NCI-H2227 (cell line): ENCODE data around the gene LMBR1.
"Not testable (repeated sequence)": the region's sequence is repeated elsewhere in the genome, so short reads cannot be mapped to it uniquely, and the experiment has no call there.

Experiments used
- DNase-seq: peaks from one replicate; lab custom pipeline; 2025; ENCODE audit not compliant: unreplicated experiment; lab: John Stamatoyannopoulos, UW

Gene LMBR1

DNA sequence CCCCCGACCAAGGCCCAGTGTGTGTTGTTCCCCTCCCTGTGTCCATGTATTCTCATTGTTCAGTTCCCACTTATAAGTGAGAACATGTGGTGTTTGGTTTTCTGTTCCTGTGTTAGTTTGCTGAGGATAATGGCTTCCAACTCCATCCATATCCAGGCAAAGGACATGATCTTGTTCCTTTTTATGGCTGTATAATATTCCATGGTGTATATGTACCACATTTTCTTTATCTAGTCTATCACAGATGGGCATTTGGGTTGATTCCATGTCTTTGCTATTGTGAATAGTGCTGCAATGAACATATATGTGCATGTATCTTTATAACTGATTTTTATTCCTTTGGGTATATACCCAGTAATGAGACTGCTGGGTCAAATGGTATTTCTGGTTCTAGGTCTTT lies 191.2 kb downstream of the LMBR1 start:
- DNase-seq: not testable (repeated sequence)

DNA sequence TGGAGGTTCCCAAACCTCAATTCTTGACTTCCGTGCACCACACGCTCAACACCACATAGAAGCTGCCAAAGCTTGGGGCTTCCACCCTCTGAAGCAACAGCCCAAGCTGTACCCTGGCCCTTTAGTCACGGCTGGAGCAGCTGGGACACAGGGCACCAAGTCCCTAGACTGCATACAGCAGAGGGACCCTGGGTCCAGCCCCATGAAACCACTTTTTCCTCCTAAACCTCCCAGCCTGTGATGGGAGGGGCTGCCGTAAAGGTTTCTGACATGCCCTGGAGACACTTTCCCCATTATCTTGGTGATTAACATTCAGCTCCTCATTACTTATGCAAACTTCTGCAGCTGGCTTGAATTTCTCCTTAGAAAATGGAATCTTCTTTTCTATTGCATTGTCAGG lies 194.5 kb downstream of the LMBR1 start:
- not testable (repeated sequence) for DNase-seq

DNA sequence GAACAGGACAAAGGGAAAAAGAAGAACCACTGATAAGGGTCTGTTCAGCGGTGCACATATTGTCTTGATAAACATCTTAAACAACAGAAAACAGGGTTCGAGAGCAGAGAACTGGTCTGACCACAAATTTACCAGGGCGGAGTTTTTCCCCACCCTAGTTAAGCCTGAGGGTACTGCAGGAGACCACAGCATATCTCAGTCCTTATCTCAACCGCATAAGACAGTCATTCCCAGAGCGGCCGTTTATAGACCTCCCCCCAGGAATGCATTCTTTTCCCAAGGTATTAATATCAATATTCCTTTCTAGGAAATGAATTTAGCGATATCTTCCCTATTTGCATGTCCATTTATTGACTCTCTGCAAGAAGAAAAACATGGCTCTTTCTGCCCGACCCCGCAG lies 195.7 kb downstream of the LMBR1 start:
- not testable (repeated sequence) for DNase-seq

DNA sequence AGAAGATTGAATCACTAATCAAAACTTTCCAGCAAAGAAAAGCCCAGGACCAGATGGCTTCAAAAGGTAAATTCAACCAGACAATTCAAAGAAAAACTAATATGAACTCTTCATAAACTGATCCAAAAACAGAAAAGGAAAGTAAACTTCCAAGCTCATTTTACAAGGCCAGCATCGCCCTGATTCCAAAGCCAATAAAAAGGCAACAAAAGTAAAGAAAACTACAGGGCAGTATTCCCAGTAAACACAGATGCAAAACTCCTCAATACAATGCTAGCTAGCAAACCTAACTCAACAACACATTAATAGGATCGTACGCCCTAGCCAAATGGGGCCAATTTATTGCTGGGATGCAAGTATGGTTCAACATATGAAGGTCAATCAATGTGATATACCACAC lies 199.4 kb downstream of the LMBR1 start:
- no peak for DNase-seq

DNA sequence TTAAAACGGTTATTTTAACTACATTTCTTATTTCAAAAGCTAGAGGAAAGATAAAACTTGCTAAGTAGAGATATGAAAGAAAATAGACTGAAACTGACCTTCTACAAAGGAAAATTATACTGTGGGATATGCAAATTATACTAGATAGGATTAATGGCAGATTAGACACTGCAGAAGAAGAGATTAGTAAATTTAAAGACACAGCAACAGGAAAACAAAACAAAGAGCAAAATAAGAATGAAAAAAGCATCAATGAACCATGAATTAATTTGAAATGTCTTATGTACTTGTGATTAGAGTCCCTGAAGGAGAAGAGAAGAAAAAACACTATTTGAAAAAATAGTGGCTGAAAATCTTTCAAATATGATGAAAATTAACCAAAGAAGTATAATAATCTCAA lies 200.1 kb downstream of the LMBR1 start:
- DNase-seq: no peak

DNA sequence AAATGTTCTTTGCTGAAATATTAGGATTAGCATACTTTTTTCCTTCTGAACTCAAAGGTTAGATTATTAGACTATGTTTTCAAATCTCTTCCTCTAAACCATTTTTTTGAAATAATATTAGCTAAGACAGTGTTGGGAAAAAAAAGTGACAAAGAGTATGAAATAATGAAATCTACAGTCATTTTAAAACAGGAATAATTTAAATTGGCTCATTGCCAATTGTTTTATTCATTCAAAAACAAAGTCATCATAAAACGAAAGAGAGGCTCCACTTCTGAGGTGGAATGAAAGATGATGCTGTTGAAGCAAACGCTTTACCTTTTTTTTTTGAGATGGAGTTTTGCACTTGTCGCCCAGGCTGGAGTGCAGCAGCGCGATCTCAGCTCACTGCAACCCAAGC lies 201.2 kb downstream of the LMBR1 start:
- no peak for DNase-seq

DNA sequence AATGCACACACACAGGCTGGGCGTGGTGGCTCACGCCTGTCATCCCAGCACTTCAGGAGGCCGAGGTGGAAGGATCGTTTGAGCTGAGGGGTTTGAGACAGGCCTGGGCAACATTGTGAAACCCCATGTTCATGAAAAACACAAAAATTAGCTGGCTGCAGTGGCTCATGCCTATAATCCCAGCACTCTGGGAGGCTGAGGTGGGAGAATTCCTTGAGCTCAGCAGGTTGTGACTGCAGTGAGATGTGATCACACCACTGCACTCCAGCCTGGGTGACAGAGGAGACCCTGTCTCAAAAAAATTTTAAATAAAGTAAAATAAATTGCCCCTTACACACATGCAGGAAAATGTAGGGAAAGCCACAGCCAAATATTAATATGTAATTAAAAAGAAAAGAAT lies 208.3 kb downstream of the LMBR1 start:
- no peak for DNase-seq

DNA sequence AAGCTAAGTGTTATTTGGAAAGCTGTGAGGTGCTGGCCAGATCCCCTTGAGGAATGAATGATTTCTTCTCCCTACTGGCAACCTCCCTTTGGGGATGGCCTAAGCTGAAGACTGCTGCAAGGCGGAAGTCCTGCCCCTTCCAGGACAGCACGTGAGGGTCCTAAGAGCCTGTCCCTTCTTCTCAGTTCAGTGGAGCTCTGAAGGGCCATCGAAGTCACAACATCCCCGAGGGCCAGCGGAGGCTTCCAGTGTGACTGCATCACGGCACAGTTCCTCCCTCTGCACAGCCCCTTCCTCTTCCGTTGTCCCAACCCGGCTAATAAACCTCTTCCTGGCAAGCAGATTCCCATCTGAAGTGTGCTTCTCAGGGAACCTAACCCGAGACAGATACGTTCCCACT lies 208.7 kb downstream of the LMBR1 start:
- no peak for DNase-seq

DNA sequence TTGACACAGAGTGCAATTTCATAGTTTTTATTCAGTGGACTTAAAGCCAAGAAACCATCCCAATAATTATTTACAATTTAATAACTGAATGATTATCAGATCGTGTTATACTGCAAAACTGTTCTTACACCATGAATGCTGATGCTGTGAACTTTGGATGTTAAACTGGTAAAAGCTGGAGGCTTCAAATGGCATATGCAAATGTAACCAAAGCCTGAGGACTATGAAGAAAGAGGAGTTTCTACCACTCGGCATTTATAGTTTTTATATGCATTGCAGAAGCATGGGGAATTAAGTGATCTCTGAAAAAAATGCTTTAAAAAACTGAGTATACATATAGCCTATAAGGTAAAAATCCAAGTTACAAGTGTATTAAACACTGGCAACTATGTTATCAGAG lies 210.1 kb downstream of the LMBR1 start:
- DNase-seq: no peak

DNA sequence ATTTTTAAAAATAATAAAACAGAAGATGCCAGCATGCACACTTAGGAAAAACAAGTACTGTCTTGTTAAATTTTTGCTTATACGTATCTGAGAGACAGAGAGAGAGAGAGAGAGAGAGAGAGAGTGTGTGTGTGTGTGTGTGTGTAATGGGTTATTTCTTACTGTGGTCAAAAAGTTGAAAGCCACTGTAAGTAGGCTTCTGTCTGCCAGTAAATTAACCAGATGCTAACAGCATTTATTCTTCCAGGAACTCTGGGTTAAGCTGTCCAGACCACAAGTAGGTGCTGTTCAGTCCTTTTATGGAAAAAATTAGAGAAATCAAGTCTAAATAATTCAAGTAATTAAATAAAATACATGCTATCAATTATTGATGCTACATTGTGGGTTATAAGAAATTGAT lies 212.7 kb downstream of the LMBR1 start:
- no peak for DNase-seq

DNA sequence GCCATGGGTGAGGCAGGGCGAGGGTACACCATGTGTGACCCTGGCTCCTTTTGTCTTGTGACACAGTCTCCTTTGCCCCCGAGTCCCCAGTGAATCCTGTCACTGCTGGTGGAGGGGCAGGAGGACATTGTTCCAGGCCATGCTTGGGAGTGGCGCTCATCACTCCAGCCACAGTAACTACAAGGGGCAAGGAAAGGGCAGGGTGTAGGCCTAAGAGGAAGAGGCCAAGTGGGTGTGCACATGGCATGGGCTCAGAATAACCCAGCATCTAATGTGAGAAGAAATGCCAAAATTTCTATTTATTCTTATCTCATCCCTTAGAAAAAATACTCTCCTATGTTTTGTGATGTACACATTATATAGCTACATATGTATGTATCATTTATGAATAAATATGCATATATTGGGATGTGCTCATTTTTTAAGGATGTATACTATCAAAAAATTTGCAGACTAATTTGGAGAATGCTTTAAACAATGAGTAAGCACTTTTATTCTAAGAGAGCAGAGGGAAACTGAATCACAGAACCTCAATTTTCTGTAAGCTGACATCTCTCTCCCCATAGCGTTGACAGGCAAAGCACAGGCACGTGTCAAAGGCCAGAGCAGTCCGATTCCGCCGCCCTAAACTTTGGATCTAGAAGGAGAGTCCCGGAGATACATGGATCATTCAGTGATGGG lies 215.5 kb downstream of the LMBR1 start:
- no peak for DNase-seq

DNA sequence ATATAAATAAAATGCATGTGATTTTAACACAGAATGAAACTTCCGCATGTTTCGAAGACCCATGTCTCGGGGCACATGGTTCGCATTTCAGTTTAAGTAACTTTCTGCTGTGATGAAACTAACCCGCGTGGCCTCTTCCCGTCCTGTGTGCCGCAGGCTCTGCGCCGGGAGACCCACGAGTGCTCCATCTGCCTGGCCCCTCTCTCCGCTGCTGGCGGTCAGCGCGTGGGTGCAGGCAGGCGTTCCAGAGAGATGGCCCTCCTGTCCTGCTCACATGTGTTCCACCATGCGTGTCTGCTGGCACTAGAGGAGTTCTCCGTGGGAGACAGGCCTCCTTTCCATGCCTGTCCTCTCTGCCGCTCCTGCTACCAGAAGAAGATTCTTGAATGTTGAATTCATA lies 216.7 kb downstream of the LMBR1 start:
- no peak for DNase-seq

DNA sequence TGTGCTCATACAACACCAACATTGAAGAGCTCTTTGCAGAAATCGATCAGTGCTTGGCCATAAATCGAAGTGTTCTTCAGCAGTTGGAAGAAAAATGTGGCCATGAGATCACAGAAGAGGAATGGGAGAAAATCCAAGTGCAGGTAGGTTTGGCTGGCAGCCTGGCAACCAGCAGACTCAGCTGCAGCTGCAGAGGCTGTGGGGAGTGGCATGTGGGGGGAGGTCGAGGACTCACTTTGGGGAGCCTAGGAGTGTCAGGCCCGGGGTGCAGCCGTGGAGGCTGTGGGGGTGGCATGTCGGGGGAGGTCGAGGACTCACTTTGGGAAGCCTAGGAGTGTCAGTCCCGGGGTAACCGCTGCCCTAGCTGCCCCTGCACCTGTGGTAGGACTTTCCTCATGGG lies 217.3 kb downstream of the LMBR1 start:
- DNase-seq: no peak

DNA sequence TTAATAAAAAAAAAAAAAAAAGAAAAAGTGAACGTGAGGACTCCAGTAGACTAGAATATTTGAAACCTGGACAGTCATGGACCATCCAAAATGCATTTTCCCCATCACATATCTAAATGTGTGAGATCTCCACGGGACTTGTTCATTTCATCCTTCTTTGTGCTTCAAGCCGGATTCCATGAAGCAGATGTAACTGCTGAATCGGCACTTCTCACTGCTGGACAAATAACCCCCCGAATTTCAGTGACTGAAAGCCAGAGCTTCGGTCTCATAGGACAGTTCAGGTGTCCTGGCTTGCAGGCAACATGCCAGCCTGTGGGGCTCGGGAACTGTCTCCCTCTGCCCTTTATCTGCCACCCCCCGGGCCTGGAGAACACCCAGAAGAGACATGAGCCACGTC lies 219.1 kb downstream of the LMBR1 start:
- DNase-seq: no peak

DNA sequence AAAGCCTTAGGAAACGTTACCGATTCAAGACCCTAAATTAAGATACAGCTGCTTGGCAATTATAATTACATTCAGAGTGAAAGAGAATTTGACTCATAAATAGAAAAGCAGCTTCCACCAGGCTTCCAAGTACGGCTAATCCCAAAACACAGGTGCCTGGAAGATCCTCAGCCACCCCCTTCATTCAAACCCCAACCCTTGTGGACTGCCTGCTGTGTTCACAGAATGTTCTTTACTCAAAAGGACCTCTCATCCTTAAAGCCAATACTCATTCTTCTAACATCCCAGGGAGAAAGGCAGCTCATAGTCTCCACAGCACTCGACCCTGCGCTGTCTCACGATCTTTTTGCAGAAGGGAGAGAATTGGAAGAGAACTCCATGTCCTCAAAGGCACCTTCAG lies 219.5 kb downstream of the LMBR1 start:
- no peak for DNase-seq

DNA sequence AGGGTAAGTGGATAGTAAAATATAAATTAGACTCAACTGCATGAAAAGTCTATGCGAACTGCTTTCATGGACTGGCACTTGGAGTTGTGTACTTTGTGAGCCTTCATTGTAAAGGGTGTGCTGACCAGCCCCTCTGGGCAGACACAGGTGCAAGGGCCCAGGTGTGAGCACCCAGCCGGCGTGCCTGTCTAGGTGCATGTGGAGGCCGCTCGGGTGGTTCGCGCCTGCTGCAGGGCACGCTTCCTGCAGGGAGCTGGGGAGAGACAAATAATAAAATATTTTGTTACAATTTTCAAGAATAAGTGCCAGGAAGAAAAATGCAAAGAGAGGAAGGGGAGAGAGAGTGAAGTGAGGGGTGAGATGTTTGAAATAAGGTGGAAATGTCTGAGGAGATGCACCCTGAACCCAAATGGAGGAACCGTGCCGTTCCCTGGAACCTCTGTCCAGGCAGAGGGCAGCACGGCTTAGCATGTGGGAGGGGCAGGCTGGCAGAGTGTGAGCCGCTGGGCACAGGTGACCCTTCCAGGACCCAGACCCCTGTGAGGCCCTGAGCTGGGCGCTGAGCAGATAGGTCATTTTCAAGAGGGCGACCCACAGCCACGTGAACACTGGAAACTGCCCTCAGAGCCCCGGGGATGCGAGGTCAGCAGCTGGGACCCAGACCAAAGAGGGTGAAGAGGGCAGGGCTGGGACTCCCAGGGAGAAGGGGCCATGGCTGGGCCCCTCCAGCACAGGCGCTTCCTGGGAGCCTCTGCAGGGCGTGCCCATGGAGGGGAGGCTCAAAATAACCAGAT lies 223.8 kb downstream of the LMBR1 start:
- no peak for DNase-seq

DNA sequence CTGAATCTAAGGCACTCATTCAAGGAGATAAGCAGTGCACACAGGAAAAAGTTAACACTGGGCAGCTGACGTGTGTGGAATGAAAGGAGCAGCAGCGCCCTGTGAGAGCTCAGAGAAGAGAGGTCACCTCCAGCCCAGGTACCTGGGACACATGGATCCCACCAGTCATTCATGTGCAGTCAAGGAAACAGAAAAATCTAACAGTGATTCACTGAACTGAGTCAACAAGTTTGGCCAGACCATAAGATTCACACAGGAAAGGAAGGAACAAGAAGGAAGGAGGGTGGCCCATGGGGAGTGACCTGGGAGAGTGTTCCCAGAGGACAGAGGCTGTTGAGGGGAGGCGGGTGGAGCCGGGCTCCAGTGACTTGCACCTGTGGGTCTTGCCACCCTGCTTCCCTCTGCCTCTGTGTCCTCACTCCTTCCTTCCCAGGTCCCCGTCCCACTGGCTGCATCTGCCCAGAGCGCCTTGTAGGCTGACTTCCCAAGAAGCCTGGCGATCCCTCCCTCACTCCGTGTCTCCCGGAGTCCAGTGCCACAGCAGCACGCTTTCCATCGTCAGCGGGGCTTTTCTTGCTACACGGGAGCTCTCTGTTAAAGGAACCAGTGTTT lies 224.7 kb downstream of the LMBR1 start:
- DNase-seq: no peak

DNA sequence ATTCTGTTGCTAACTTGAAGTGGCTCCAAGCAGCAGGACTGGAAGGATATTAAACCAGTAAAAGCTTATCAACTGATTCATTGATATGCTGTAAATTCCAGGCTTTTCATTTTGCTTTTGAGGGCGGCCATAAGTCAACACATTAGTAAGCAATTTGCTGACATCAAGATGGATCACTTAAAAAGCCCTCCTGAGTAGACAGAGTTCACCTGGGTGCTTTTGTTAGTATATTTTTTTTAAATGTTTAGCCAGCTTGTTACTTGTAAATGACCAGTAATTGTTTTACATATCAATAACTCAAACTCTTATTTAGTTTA lies 225.9 kb downstream of the LMBR1 start:
- DNase-seq: no peak

DNA sequence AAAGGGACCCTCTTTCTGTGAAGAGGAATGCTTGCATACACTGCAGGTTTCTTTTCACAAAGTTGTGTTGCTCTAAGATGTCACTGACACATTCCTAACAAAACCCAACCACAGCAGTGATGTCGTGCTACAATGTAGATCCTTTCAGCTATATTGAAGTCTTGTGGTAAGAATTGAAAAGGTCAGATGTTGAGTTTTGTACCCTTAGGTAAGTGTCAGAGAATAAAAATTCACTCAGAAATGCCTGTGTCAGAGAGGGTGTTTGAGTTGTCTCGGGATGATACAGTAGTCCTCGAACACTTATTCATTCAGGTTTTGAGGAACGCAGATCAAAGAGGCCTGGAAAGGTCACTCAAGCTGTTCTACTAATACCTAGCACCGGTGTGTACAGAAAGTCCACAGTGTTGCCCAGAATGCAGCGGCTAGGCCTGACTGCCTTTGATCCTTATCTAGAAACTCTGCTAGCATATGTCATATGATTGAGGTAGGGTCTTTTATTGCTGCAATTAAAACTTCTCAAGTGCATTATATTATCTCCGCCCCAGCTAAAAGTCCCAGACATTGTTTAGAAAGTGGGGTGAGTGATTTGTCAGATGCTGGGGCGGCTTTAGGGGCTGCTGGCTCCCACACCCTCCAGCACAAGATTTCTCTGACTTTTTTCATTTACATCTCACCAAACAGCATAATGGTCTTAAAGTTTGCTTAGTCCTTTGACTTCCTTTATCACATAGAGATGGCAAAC lies 226.4 kb downstream of the LMBR1 start:
- DNase-seq: no peak

DNA sequence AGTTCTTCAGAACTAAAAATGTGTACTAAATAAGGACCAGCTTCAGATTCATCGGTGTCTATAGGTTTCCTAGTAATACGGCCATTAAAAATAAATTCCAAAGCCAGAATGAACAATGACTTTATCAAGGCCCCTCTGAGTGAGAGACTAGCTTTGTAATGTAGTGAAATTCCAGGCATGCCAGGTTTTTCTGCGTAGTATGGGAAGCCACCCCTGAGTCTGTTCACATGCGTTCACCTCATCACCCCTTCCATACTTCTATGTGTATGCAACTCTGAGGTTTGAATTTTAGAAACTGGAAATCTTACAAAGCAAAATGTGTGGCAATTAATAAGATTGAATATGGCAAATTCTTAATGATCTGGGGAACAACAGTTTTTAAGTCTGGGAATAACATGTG lies 227.9 kb downstream of the LMBR1 start:
- DNase-seq: no peak

DNA sequence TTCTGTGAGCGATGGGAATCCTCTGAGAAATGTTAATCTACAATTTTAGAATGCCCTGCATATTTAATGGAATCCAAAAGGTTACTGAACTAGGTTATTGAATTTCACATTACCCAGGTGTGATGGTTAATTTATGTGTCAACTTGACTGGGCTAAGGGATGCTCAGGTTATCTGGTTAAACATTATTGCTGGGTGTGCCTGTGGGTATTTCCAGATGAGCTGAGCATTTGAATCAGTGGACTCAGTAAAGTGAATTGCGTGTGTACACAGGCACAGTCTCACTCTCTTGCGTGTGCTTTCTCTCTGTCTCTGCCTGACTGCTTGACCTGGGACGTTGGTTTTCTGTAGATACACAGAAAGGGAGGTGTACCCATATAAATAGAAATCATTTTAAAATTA lies 230.7 kb downstream of the LMBR1 start:
- DNase-seq: no peak

DNA sequence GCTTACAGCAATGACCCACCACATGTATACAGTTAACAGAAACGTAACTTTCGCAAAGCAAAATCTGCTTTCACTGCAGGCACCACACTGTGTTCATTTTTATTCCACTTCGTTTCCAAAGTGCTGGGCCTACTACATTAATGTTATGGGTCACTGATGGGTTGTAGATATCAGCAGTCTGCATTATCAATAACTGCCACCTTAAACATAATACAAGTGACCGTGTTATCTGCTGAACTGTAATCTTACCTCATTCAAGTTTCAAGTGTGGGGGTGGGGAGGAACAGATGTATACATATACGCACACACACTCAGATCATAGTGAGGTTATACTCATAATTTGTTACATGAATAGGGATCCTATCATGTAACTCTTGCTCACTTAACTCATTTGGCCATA lies 231.3 kb downstream of the LMBR1 start:
- DNase-seq: no peak
